Smooth muscle cell (in vitro differentiated cells): ENCODE measurements around the gene OSER1. TPM values are rescaled to one million over a fixed set of nuclear protein-coding genes. Genes with fewer than 3 reads are reported as not detected.

Experiments used
- polyA plus RNA-seq: library from polyadenylated mRNA; unstranded; fragments of >200 nt; fragmentation: Nextera tagmentation; extraction: Ambion mirVana; gene quantifications from 2 replicates; pipeline ENCODE4 v1.2.1, GENCODE V29; 2016
- total RNA-seq: library from RNA; depleted of rRNA; stranded (reverse); fragments of >200 nt; gene quantifications from 2 replicates; pipeline ENCODE4 v1.2.3, GENCODE V29; 2014

OSER1 gene
- total and polyA plus RNA-seq, 2 experiments from 2014 or later = 33.1 to 42.3 TPM

Other genes starting within 250 kb of the OSER1 start
- gene JPH2, start 23.6 kb downstream of the OSER1 start, total RNA-seq = 3.9 and 4.4 TPM in 2 replicates
- gene JPH2, start 23.6 kb downstream of the OSER1 start, polyA plus RNA-seq = 6.0 and 7.4 TPM in 2 replicates
- gene GDAP1L1, start 36.5 kb upstream of the OSER1 start, total RNA-seq = 0.67 TPM in 1 of 2 replicates, not detected in the other
- gene GDAP1L1, start 36.5 kb upstream of the OSER1 start, polyA plus RNA-seq = 0.58 TPM in 1 of 2 replicates, not detected in the other
- 2.7 and 3.3 TPM in 2 replicates for gene FITM2, start 100.4 kb upstream of the OSER1 start, total RNA-seq
- 2.7 and 3.3 TPM in 2 replicates for gene FITM2, start 100.4 kb upstream of the OSER1 start, polyA plus RNA-seq
- not detected in 2 replicates for gene R3HDML, start 126.3 kb upstream of the OSER1 start, total RNA-seq
- gene R3HDML, start 126.3 kb upstream of the OSER1 start, polyA plus RNA-seq = not detected in 2 replicates
- not detected in 2 replicates for gene HNF4A, start 144.9 kb upstream of the OSER1 start, total RNA-seq
- not detected in 2 replicates for gene HNF4A, start 144.9 kb upstream of the OSER1 start, polyA plus RNA-seq